Gastrocnemius medialis (tissue), 4 donors: ENCODE measurements around the gene PPP2R2C.

Source experiments
- CTCF ChIP-seq, 5 experiments: fragments of 450-650 bp in 3 of 5; fragments of 200-600 bp in 2 of 5; sonication (generic) in 2 of 5; IDR thresholded peaks in 4 of 5; conservative IDR thresholded peaks in 1 of 5; 1 replicate in 4 of 5; 2 replicates in 1 of 5; pipeline ENCODE4 v1.5.1; 2016 to 2019; ENCODE audit warnings: antibody characterized with exemption in 5 of 5, mild to moderate bottlenecking in 3 of 5, moderate library complexity in 3 of 5
- POLR2A ChIP-seq, 2 donors: fragments of 450-650 bp; IDR thresholded peaks; one replicate each; pipeline ENCODE4 v1.6.1; 2017; ENCODE audit warnings: antibody characterized with exemption in 2 of 2, mild to moderate bottlenecking in 2 of 2, moderate library complexity in 2 of 2

- TF ChIP-seq CTCF (IDR thresholded peaks at IDR 0.05 in 4 of 5, conservative IDR thresholded peaks at IDR 0.05 in 1 of 5) (no peak), POLR2A (IDR thresholded peaks at IDR 0.05) (no peak)
These were observed 957 bp downstream of the PPP2R2C start for GRCh38 chr4:6471307-6472007.
